NCI-H146 treated with DMSO at 0.1 percent for 48 hours (cell line): ENCODE measurements around the gene ZSCAN20.

Experiments used
- DNase-seq: peaks from one replicate; lab custom pipeline; 2025; ENCODE audit not compliant: unreplicated experiment; lab: John Stamatoyannopoulos, UW

Gene ZSCAN20

GRCh38 chr1:33527934-33528333 is 55.5 kb downstream of the ZSCAN20 start:
- DNase-seq: no peak

- DNase-seq: no peak
These were observed 57.5 kb downstream of the ZSCAN20 start for GRCh38 chr1:33529957-33530356.

- DNase-seq: no peak
These were observed 59.8 kb downstream of the ZSCAN20 start for GRCh38 chr1:33532250-33532649.

GRCh38 chr1:33532936-33533335 is 60.5 kb downstream of the ZSCAN20 start:
- DNase-seq: no peak

- DNase-seq: no peak
These were observed 62.9 kb downstream of the ZSCAN20 start for GRCh38 chr1:33535334-33535733.

GRCh38 chr1:33537885-33538284 is 65.4 kb downstream of the ZSCAN20 start:
- no peak for DNase-seq

GRCh38 chr1:33541966-33542365 is 69.5 kb downstream of the ZSCAN20 start:
- no peak for DNase-seq
